Liver (tissue), 3 donors: ENCODE results near the gene NMD3.

ENCODE experiments used
- EGR1 ChIP-seq, 2 donors: IDR thresholded peaks; 2 replicates each; pipeline ENCODE4 v1.6.1; 2016 to 2018; ENCODE audit warnings: antibody characterized with exemption in 2 of 2, low read depth in 2 of 2
- FOXA2 ChIP-seq: IDR thresholded peaks from 2 replicates; pipeline ENCODE4 v1.6.1; 2016; ENCODE audit warnings: antibody characterized with exemption
- GABPA ChIP-seq, 2 donors: IDR thresholded peaks in 1 of 2; conservative IDR thresholded peaks in 1 of 2; 2 replicates each; pipeline ENCODE4 v1.6.1; 2016; ENCODE audit warnings: antibody characterized with exemption in 2 of 2, mild to moderate bottlenecking in 1 of 2, moderate library complexity in 1 of 2
- HNF4A ChIP-seq, 2 donors: conservative IDR thresholded peaks; 2 replicates each; pipeline ENCODE4 v1.6.1; 2016; ENCODE audit warnings: antibody characterized with exemption in 2 of 2, mild to moderate bottlenecking in 2 of 2
- JUND ChIP-seq, 2 donors: IDR thresholded peaks; 2 replicates each; pipeline ENCODE4 v1.6.1; 2016; ENCODE audit warnings: antibody characterized with exemption in 2 of 2
- RXRA ChIP-seq, 2 donors: IDR thresholded peaks; 2 replicates each; pipeline ENCODE4 v1.6.1; 2017 to 2018; ENCODE audit warnings: antibody characterized with exemption in 2 of 2, mild to moderate bottlenecking in 1 of 2
- TAF1 ChIP-seq: conservative IDR thresholded peaks from 2 replicates; pipeline ENCODE4 v1.6.1; 2016; ENCODE audit warnings: antibody characterized with exemption, mild to moderate bottlenecking
- YY1 ChIP-seq: IDR thresholded peaks from 2 replicates; pipeline ENCODE4 v1.6.1; 2016; ENCODE audit warnings: antibody characterized with exemption, mild to moderate bottlenecking
- TF ChIP-seq, protein P1 (sequence below): fragments of 150-350 bp; IDR thresholded peaks from 2 replicates; pipeline ENCODE4 v1.5.1; 2017; ENCODE audit warnings: improper control_type of control experiment, low read depth, low read length; ENCODE audit not compliant: missing input control
- TF ChIP-seq, protein P2 (sequence below): IDR thresholded peaks from 2 replicates; pipeline ENCODE4 v1.6.1; 2016; ENCODE audit warnings: antibody characterized with exemption
- TF ChIP-seq, protein P3 (sequence below): IDR thresholded peaks from 2 replicates; pipeline ENCODE4 v1.6.1; 2016; ENCODE audit warnings: antibody characterized with exemption, mild to moderate bottlenecking
- TF ChIP-seq, protein P4 (sequence below): IDR thresholded peaks from 2 replicates; pipeline ENCODE4 v1.6.1; 2016; ENCODE audit warnings: antibody characterized with exemption
- donor health status: healthy.
- donor health status: healthy.

DNA sequence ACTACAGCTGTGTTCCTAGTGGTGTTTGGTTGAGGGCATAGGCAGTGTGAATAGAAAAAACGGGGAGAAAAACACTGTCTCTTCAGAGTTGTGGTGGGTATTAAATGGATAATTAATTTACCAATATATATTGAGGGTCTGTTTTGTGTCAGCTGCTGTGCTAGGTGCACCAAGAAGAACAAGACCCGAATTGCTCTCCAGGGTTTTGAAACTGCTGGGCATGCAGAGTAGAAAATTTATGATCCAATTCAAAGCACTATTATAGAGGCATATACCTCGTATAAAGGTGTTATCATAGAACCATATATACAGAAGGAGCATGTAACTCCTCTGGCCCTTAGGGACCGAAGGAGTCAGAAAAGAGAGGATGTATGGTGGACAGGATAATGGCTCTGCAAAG, 1.6 kb upstream of the NMD3 start:
- TF ChIP-seq, protein P1, sequence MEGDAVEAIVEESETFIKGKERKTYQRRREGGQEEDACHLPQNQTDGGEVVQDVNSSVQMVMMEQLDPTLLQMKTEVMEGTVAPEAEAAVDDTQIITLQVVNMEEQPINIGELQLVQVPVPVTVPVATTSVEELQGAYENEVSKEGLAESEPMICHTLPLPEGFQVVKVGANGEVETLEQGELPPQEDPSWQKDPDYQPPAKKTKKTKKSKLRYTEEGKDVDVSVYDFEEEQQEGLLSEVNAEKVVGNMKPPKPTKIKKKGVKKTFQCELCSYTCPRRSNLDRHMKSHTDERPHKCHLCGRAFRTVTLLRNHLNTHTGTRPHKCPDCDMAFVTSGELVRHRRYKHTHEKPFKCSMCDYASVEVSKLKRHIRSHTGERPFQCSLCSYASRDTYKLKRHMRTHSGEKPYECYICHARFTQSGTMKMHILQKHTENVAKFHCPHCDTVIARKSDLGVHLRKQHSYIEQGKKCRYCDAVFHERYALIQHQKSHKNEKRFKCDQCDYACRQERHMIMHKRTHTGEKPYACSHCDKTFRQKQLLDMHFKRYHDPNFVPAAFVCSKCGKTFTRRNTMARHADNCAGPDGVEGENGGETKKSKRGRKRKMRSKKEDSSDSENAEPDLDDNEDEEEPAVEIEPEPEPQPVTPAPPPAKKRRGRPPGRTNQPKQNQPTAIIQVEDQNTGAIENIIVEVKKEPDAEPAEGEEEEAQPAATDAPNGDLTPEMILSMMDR: no peak
- TF ChIP-seq EGR1 (IDR thresholded peaks at IDR 0.05; ENCODE audit: low read depth in 2 of 2) (no peak), JUND (IDR thresholded peaks at IDR 0.05) (no peak), TAF1 (no peak), FOXA2 (no peak), RXRA (IDR thresholded peaks at IDR 0.05) (no peak), YY1 (no peak), HNF4A (conservative IDR thresholded peaks at IDR 0.05) (no peak), GABPA (IDR thresholded peaks at IDR 0.05 in 1 of 2, conservative IDR thresholded peaks at IDR 0.05 in 1 of 2) (no peak)
- TF ChIP-seq, protein P2, sequence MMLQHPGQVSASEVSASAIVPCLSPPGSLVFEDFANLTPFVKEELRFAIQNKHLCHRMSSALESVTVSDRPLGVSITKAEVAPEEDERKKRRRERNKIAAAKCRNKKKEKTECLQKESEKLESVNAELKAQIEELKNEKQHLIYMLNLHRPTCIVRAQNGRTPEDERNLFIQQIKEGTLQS: no peak
- TF ChIP-seq, protein P3, sequence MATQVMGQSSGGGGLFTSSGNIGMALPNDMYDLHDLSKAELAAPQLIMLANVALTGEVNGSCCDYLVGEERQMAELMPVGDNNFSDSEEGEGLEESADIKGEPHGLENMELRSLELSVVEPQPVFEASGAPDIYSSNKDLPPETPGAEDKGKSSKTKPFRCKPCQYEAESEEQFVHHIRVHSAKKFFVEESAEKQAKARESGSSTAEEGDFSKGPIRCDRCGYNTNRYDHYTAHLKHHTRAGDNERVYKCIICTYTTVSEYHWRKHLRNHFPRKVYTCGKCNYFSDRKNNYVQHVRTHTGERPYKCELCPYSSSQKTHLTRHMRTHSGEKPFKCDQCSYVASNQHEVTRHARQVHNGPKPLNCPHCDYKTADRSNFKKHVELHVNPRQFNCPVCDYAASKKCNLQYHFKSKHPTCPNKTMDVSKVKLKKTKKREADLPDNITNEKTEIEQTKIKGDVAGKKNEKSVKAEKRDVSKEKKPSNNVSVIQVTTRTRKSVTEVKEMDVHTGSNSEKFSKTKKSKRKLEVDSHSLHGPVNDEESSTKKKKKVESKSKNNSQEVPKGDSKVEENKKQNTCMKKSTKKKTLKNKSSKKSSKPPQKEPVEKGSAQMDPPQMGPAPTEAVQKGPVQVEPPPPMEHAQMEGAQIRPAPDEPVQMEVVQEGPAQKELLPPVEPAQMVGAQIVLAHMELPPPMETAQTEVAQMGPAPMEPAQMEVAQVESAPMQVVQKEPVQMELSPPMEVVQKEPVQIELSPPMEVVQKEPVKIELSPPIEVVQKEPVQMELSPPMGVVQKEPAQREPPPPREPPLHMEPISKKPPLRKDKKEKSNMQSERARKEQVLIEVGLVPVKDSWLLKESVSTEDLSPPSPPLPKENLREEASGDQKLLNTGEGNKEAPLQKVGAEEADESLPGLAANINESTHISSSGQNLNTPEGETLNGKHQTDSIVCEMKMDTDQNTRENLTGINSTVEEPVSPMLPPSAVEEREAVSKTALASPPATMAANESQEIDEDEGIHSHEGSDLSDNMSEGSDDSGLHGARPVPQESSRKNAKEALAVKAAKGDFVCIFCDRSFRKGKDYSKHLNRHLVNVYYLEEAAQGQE: no peak
- TF ChIP-seq, protein P4, sequence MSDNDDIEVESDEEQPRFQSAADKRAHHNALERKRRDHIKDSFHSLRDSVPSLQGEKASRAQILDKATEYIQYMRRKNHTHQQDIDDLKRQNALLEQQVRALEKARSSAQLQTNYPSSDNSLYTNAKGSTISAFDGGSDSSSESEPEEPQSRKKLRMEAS: no peak
